Activated CD4-positive, alpha-beta memory T cell treated with anti-CD3 and anti-CD28 coated beads for 36 hours (primary cell): Measurements from ENCODE around the gene ACYP2. TPM values are rescaled to one million over a fixed set of nuclear protein-coding genes. Genes with fewer than 3 reads are reported as not detected.
"Not testable (repeated sequence)": the region's sequence is repeated elsewhere in the genome, so short reads cannot be mapped to it uniquely, and the experiment has no call there.

Experiments used
- CTCF ChIA-PET: fragments of 350-600 bp; sonication (Branson Sonifier 250); formaldehyde crosslinking; loops from one replicate; lab custom pipeline; 2021; ENCODE audit warnings: antibody characterized with exemption, inconsistent platforms; lab: Charles Lee
- POLR2A ChIA-PET: fragments of 350-600 bp; sonication (Branson Sonifier 250); formaldehyde crosslinking; loops from one replicate; lab custom pipeline; 2021; ENCODE audit warnings: antibody characterized with exemption; lab: Charles Lee
- DNase-seq: peaks from one replicate; pipeline ENCODE4 v3.0.0-alpha.2; 2020
- H3K27ac Mint-ChIP-seq: one replicate; pipeline ENCODE4 v1.8.0; 2021; ENCODE audit warnings: mixed read lengths
- H3K27me3 Mint-ChIP-seq: one replicate; pipeline ENCODE4 v1.8.0; 2021; ENCODE audit warnings: mixed read lengths
- H3K36me3 Mint-ChIP-seq: one replicate; pipeline ENCODE4 v1.8.0; 2021; ENCODE audit warnings: mixed read lengths
- H3K4me1 Mint-ChIP-seq: one replicate; pipeline ENCODE4 v1.8.0; 2021; ENCODE audit warnings: low read depth, mixed read lengths
- H3K4me3 Mint-ChIP-seq: one replicate; pipeline ENCODE4 v1.8.0; 2021; ENCODE audit warnings: mild to moderate bottlenecking, mixed read lengths
- H3K9me3 Mint-ChIP-seq: one replicate; pipeline ENCODE4 v1.8.0; 2021; ENCODE audit warnings: mixed read lengths
- intact Hi-C: fragments of 100-400 bp; cut with micrococcal nuclease; formaldehyde crosslinking; loops from one replicate; pipeline ENCODE4 v1.15.1; 2023
- total RNA-seq, 2 experiments: library from RNA; stranded (reverse); gene quantifications; one replicate each; pipeline ENCODE4 v1.2.3, GENCODE V29; 2021

ACYP2 gene
- total RNA-seq, 2 experiments from 2014 or later: 5.6 to 6.4 TPM

- H3K4me3 Mint-ChIP-seq, POLR2A ChIA-PET, H3K4me1 Mint-ChIP-seq, H3K27ac Mint-ChIP-seq, H3K9me3 Mint-ChIP-seq, DNase-seq, H3K27me3 Mint-ChIP-seq, H3K36me3 Mint-ChIP-seq, intact Hi-C loops: not testable (repeated sequence)
- CTCF ChIA-PET: interaction anchor here (1.2 kb wide), 1 partner anchor 83 kb away, joined by 3 read pairs; no protein-coding TSS in a partner anchor
These were observed 179.2 kb downstream of the ACYP2 start for GRCh38 chr2:54294665-54295064.

GRCh38 chr2:54295911-54296310 lies 180.5 kb downstream of the ACYP2 start:
- no peaks in the 10 kb centered on the region for H3K27me3 Mint-ChIP-seq
- no peak overlapping the region for H3K4me3 Mint-ChIP-seq
- H3K4me1 Mint-ChIP-seq: no peaks in the 10 kb centered on the region
- POLR2A ChIA-PET: no interaction called here
- DNase-seq: no peak
- H3K27ac Mint-ChIP-seq: no peak overlapping the region
- CTCF ChIA-PET: no interaction called here
- H3K9me3 Mint-ChIP-seq: no peaks in the 10 kb centered on the region
- H3K36me3 Mint-ChIP-seq: no peaks in the 10 kb centered on the region
- intact Hi-C loops: no loop called here

- POLR2A ChIA-PET: no interaction called here
- no peak overlapping the region for H3K27ac Mint-ChIP-seq
- intact Hi-C loops: no loop called here
- no peak overlapping the region for H3K4me3 Mint-ChIP-seq
- H3K36me3 Mint-ChIP-seq: no peaks in the 10 kb centered on the region
- no peaks in the 10 kb centered on the region for H3K27me3 Mint-ChIP-seq
- DNase-seq: no peak
- H3K9me3 Mint-ChIP-seq: no peaks in the 10 kb centered on the region
- CTCF ChIA-PET: no interaction called here
- no peaks in the 10 kb centered on the region for H3K4me1 Mint-ChIP-seq
These were observed 183.1 kb downstream of the ACYP2 start for GRCh38 chr2:54298514-54298913.

GRCh38 chr2:54303631-54304030 lies 188.2 kb downstream of the ACYP2 start:
- H3K36me3 Mint-ChIP-seq: no peaks in the 10 kb centered on the region
- intact Hi-C loops: no loop called here
- CTCF ChIA-PET: interaction anchor here (0.7 kb wide), 1 partner anchor 27 kb away, joined by 4 read pairs; a partner anchor contains a TSS
- H3K4me1 Mint-ChIP-seq: no peaks in the 10 kb centered on the region
- no peak for DNase-seq
- H3K27me3 Mint-ChIP-seq: no peaks in the 10 kb centered on the region
- POLR2A ChIA-PET: no interaction called here
- H3K4me3 Mint-ChIP-seq: no peak overlapping the region
- H3K27ac Mint-ChIP-seq: no peak overlapping the region
- no peaks in the 10 kb centered on the region for H3K9me3 Mint-ChIP-seq

- H3K9me3 Mint-ChIP-seq: no peaks in the 10 kb centered on the region
- ChIA-PET CTCF (interaction anchor here (0.6 to 1.0 kb wide), 2 partner anchors 18 to 127 kb away, joined by 3 read pairs; no protein-coding TSS in a partner anchor), POLR2A (no interaction called here)
- H3K27me3 Mint-ChIP-seq: no peaks in the 10 kb centered on the region
- DNase-seq: no peak
- H3K36me3 Mint-ChIP-seq: no peaks in the 10 kb centered on the region
- no peak overlapping the region for H3K4me3 Mint-ChIP-seq
- intact Hi-C loops: no loop called here
- no peak overlapping the region for H3K27ac Mint-ChIP-seq
- no peaks in the 10 kb centered on the region for H3K4me1 Mint-ChIP-seq
These were observed 191.1 kb downstream of the ACYP2 start for GRCh38 chr2:54306556-54306955.

GRCh38 chr2:54308186-54308585 lies 192.8 kb downstream of the ACYP2 start:
- POLR2A ChIA-PET: no interaction called here
- H3K27ac Mint-ChIP-seq: no peak overlapping the region
- H3K36me3 Mint-ChIP-seq: no peaks in the 10 kb centered on the region
- no peaks in the 10 kb centered on the region for H3K4me1 Mint-ChIP-seq
- H3K9me3 Mint-ChIP-seq: no peaks in the 10 kb centered on the region
- intact Hi-C loops: no loop called here
- CTCF ChIA-PET: no interaction called here
- H3K4me3 Mint-ChIP-seq: no peak overlapping the region
- DNase-seq: no peak
- H3K27me3 Mint-ChIP-seq: no peaks in the 10 kb centered on the region

GRCh38 chr2:54308782-54309181 lies 193.4 kb downstream of the ACYP2 start:
- CTCF ChIA-PET: no interaction called here
- intact Hi-C loops: no loop called here
- Mint-ChIP-seq H3K27me3 (no peaks in the 10 kb centered on the region), H3K4me3 (no peak overlapping the region), H3K4me1 (no peaks in the 10 kb centered on the region), H3K36me3 (no peaks in the 10 kb centered on the region), H3K9me3 (no peaks in the 10 kb centered on the region), H3K27ac (no peak overlapping the region)
- no peak for DNase-seq
- POLR2A ChIA-PET: no interaction called here

GRCh38 chr2:54310311-54310710 lies 194.9 kb downstream of the ACYP2 start:
- no peak for DNase-seq
- ChIA-PET CTCF (no interaction called here), POLR2A (no interaction called here)
- no peaks in the 10 kb centered on the region for H3K36me3 Mint-ChIP-seq
- H3K27ac Mint-ChIP-seq: no peak overlapping the region
- no peak overlapping the region for H3K4me3 Mint-ChIP-seq
- peaks cover 3% of the 10 kb centered on the region for H3K27me3 Mint-ChIP-seq
- intact Hi-C loops: no loop called here
- H3K4me1 Mint-ChIP-seq: no peaks in the 10 kb centered on the region
- H3K9me3 Mint-ChIP-seq: no peaks in the 10 kb centered on the region

GRCh38 chr2:54310961-54311360 lies 195.5 kb downstream of the ACYP2 start:
- no peak overlapping the region for H3K27ac Mint-ChIP-seq
- POLR2A ChIA-PET: no interaction called here
- CTCF ChIA-PET: no interaction called here
- H3K4me1 Mint-ChIP-seq: no peaks in the 10 kb centered on the region
- H3K9me3 Mint-ChIP-seq: no peaks in the 10 kb centered on the region
- intact Hi-C loops: no loop called here
- no peaks in the 10 kb centered on the region for H3K36me3 Mint-ChIP-seq
- H3K27me3 Mint-ChIP-seq: peaks cover 3% of the 10 kb centered on the region
- no peak for DNase-seq
- no peak overlapping the region for H3K4me3 Mint-ChIP-seq

- Mint-ChIP-seq H3K27ac (no peak overlapping the region), H3K36me3 (no peaks in the 10 kb centered on the region), H3K4me1 (no peaks in the 10 kb centered on the region), H3K4me3 (no peak overlapping the region), H3K9me3 (peaks cover 1% of the 10 kb centered on the region), H3K27me3 (peaks cover 3% of the 10 kb centered on the region)
- CTCF ChIA-PET: interaction anchor here (0.7 kb wide), 1 partner anchor 102 kb away, joined by 3 read pairs; no protein-coding TSS in a partner anchor
- POLR2A ChIA-PET: no interaction called here
- no peak for DNase-seq
- intact Hi-C loops: no loop called here
These were observed 197.7 kb downstream of the ACYP2 start for GRCh38 chr2:54313147-54313546.

- Mint-ChIP-seq H3K36me3 (no peaks in the 10 kb centered on the region), H3K9me3 (peaks cover 1% of the 10 kb centered on the region), H3K27me3 (peaks cover 3% of the 10 kb centered on the region), H3K4me3 (no peak overlapping the region), H3K27ac (no peak overlapping the region), H3K4me1 (no peaks in the 10 kb centered on the region)
- CTCF ChIA-PET: no interaction called here
- no peak for DNase-seq
- intact Hi-C loops: no loop called here
- POLR2A ChIA-PET: no interaction called here
These were observed 202.6 kb downstream of the ACYP2 start for GRCh38 chr2:54317973-54318372.

- Mint-ChIP-seq H3K9me3 (peaks cover 1% of the 10 kb centered on the region), H3K36me3 (no peaks in the 10 kb centered on the region), H3K4me1 (no peaks in the 10 kb centered on the region), H3K27me3 (peaks cover 3% of the 10 kb centered on the region), H3K4me3 (no peak overlapping the region), H3K27ac (no peak overlapping the region)
- no peak for DNase-seq
- CTCF ChIA-PET: no interaction called here
- intact Hi-C loops: no loop called here
- POLR2A ChIA-PET: no interaction called here
These were observed 203.4 kb downstream of the ACYP2 start for GRCh38 chr2:54318821-54319220.

- CTCF ChIA-PET: no interaction called here
- POLR2A ChIA-PET: no interaction called here
These were observed 205.6 kb downstream of the ACYP2 start for GRCh38 chr2:54321047-54321446.

More at GRCh38 chr2:54321047-54321446, 205.6 kb downstream of the ACYP2 start:
- intact Hi-C loops: no loop called here
- peaks cover 12% of the 10 kb centered on the region for H3K9me3 Mint-ChIP-seq
- no peaks in the 10 kb centered on the region for H3K4me1 Mint-ChIP-seq
- DNase-seq: no peak
- H3K27ac Mint-ChIP-seq: no peak overlapping the region
- no peak overlapping the region for H3K4me3 Mint-ChIP-seq
- no peaks in the 10 kb centered on the region for H3K36me3 Mint-ChIP-seq
- H3K27me3 Mint-ChIP-seq: no peaks in the 10 kb centered on the region
